Vagina (tissue), 2 donors: ENCODE measurements around the gene C1orf94. TPM values are rescaled to one million over a fixed set of nuclear protein-coding genes. Genes with fewer than 3 reads are reported as not detected.

Experiments
- DNase-seq, 2 donors: peaks; one replicate each; pipeline ENCODE4 v3.0.0-alpha.2; 2017; ENCODE audit errors: extremely low spot score in 2 of 2
- H3K27ac ChIP-seq: fragments of 200-600 bp; sonication (generic); one replicate; pipeline ENCODE4 v1.5.1; 2019
- H3K27me3 ChIP-seq: fragments of 200-600 bp; sonication (generic); one replicate; pipeline ENCODE4 v1.5.1; 2019
- H3K36me3 ChIP-seq, 2 donors: fragments of 200-600 bp; sonication (generic); one replicate each; pipeline ENCODE4 v1.5.1; 2017 to 2019
- H3K4me1 ChIP-seq: fragments of 200-600 bp; sonication (generic); one replicate; pipeline ENCODE4 v1.5.1; 2019
- H3K4me3 ChIP-seq, 2 donors: fragments of 200-600 bp; sonication (generic); 1 replicate in 1 of 2; 2 replicates in 1 of 2; pipeline ENCODE4 v1.5.1; 2016 to 2019
- H3K9me3 ChIP-seq: fragments of 200-600 bp; sonication (generic); one replicate; pipeline ENCODE4 v1.5.1; 2019
- POLR2A ChIP-seq, 2 donors: fragments of 450-650 bp; IDR thresholded peaks; one replicate each; pipeline ENCODE4 v1.6.1; 2017; ENCODE audit warnings: antibody characterized with exemption in 2 of 2, mild to moderate bottlenecking in 2 of 2, moderate library complexity in 2 of 2
- POLR2AphosphoS5 ChIP-seq, 2 donors: sonication (generic); formaldehyde crosslinking; IDR thresholded peaks; one replicate each; pipeline ENCODE4 v1.9.0; 2017; ENCODE audit warnings: antibody characterized with exemption in 2 of 2, mild to moderate bottlenecking in 2 of 2, low read depth in 1 of 2; ENCODE audit not compliant: insufficient read depth in 1 of 2
- intact Hi-C: fragments of 100-400 bp; cut with DNase I; formaldehyde crosslinking; loops from one replicate; pipeline ENCODE4 v1.15.1; 2023
- total RNA-seq: library from RNA; depleted of rRNA; stranded (reverse); fragments of >200 nt; gene quantifications from one replicate; pipeline ENCODE4 v1.2.3, GENCODE V29; 2016
- TF ChIP-seq, protein P1 (sequence below), 3 experiments: fragments of 450-650 bp in 2 of 3; fragments of 200-600 bp in 1 of 3; sonication (generic) in 1 of 3; IDR thresholded peaks; one replicate each; pipeline ENCODE4 v1.5.1; 2017 to 2019; ENCODE audit warnings: antibody characterized with exemption in 3 of 3, mild to moderate bottlenecking in 2 of 3, moderate library complexity in 2 of 3

Gene C1orf94
- total RNA-seq, 1 donor from 2014 or later, result not detected

DNA sequence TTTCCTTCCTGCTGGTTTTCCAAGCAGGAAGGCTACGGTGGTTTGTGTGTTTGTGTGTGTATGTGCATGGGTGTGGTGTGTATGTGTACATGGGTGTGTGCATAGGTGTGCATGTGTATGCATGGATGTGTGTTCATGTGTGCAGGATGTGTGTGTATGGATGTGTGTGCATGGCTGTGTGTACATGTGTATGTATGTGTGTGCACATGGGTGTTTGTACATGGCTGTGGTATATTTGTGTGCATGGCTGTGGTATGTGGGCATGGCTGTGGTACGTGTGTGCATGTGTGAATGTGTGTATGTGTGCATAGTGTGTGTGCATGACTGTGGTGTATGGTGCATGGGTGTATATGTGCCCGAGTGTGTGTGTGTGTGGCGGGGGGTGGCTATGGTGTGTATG lies 12.3 kb downstream of the C1orf94 start:
- DNase-seq, result no peak
- Histone ChIP-seq H3K4me3 (no peak overlapping the region), H3K27ac (no peak overlapping the region), H3K36me3 (no peaks in the 10 kb centered on the region), H3K4me1 (no peaks in the 10 kb centered on the region), H3K9me3 (peaks cover 6% of the 10 kb centered on the region), H3K27me3 (no peaks in the 10 kb centered on the region)
- TF ChIP-seq POLR2A (IDR thresholded peaks at IDR 0.05), result no peak
- TF ChIP-seq POLR2AphosphoS5 (IDR thresholded peaks at IDR 0.05; ENCODE audit: insufficient read depth in 1 of 2, low read depth in 1 of 2), result no peak
- TF ChIP-seq, protein P1, sequence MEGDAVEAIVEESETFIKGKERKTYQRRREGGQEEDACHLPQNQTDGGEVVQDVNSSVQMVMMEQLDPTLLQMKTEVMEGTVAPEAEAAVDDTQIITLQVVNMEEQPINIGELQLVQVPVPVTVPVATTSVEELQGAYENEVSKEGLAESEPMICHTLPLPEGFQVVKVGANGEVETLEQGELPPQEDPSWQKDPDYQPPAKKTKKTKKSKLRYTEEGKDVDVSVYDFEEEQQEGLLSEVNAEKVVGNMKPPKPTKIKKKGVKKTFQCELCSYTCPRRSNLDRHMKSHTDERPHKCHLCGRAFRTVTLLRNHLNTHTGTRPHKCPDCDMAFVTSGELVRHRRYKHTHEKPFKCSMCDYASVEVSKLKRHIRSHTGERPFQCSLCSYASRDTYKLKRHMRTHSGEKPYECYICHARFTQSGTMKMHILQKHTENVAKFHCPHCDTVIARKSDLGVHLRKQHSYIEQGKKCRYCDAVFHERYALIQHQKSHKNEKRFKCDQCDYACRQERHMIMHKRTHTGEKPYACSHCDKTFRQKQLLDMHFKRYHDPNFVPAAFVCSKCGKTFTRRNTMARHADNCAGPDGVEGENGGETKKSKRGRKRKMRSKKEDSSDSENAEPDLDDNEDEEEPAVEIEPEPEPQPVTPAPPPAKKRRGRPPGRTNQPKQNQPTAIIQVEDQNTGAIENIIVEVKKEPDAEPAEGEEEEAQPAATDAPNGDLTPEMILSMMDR (IDR thresholded peaks at IDR 0.05), result no peak
- intact Hi-C loops, result no loop called here

DNA sequence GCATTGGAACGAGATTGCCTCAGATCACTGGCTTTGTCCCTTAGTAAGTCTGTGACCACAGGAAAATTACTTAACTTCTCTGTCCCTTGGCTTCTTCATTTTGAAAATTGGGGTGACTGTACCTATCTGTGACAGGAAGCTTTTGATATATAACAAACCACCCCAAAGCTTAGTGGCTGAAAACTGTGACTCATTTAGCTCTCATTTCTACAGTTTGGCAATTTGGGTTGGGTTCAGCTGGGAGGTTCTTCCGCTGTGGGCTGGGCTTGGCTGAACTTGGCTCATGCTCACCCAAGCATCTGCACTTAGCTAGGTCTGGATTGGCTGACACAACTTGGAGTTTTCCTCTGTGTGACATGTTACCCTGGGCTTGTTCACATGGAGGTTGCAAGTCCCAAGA lies 14.0 kb downstream of the C1orf94 start:
- intact Hi-C loops, result no loop called here
- Histone ChIP-seq H3K27me3 (no peaks in the 10 kb centered on the region), H3K36me3 (no peaks in the 10 kb centered on the region), H3K27ac (no peak overlapping the region), H3K4me1 (no peaks in the 10 kb centered on the region), H3K4me3 (no peak overlapping the region), H3K9me3 (peaks cover 6% of the 10 kb centered on the region)
- TF ChIP-seq POLR2AphosphoS5 (IDR thresholded peaks at IDR 0.05; ENCODE audit: insufficient read depth in 1 of 2, low read depth in 1 of 2) (no peak), POLR2A (IDR thresholded peaks at IDR 0.05) (no peak)
- TF ChIP-seq, protein P1 (IDR thresholded peaks at IDR 0.05), result no peak
- no peak for DNase-seq

DNA sequence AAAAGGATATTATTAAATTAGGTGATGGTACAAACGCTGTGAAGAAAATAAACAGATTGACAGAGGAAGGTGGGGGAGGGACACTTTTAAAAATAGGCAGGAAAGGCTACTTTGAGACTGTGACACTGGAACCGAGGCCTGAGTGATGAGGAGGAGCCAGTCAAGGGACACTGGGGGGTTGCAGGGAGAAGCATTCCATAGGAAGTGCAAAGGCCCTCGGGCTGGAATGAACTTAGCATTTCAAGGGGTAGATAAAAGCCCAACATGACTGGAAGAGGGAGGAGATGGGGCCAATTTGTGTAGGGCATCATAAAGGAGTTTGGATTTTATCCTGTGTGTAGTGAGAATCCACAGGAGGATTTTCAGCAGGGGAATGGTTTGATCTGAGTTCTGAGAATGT lies 15.9 kb downstream of the C1orf94 start:
- H3K4me1 ChIP-seq, result no peaks in the 10 kb centered on the region
- intact Hi-C loops, result no loop called here
- TF ChIP-seq, protein P1 (IDR thresholded peaks at IDR 0.05), result no peak
- TF ChIP-seq POLR2A (IDR thresholded peaks at IDR 0.05) (no peak), POLR2AphosphoS5 (IDR thresholded peaks at IDR 0.05; ENCODE audit: insufficient read depth in 1 of 2, low read depth in 1 of 2) (no peak)
- no peaks in the 10 kb centered on the region for H3K36me3 ChIP-seq
- no peak overlapping the region for H3K4me3 ChIP-seq
- H3K27me3 ChIP-seq, result no peaks in the 10 kb centered on the region
- H3K27ac ChIP-seq, result no peak overlapping the region
- no peak for DNase-seq
- H3K9me3 ChIP-seq, result peaks cover 6% of the 10 kb centered on the region

DNA sequence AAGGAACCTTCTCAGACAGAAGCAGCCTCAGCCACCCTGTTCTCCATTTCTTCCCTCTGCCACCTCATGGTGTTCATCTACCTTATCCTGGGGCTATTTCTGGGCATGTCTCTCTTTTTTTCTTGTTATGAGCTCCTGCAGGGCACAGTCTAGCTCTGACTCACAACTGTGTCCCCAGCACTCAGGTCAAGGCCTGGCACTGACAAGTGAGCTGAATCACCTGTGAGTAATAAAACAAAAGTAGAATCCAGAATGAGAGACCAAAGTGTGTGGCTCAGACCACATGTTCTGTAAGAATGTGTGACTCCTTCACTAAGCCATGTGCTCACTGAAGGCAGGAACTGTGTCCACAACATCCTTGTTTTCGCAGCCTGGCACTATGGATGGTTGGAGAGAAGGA lies 23.2 kb downstream of the C1orf94 start:
- Histone ChIP-seq H3K4me3 (no peak overlapping the region), H3K36me3 (no peaks in the 10 kb centered on the region), H3K27ac (no peak overlapping the region), H3K4me1 (no peaks in the 10 kb centered on the region), H3K27me3 (no peaks in the 10 kb centered on the region), H3K9me3 (no peaks in the 10 kb centered on the region)
- intact Hi-C loops, result no loop called here
- no peak for DNase-seq
- TF ChIP-seq POLR2A (IDR thresholded peaks at IDR 0.05) (no peak), POLR2AphosphoS5 (IDR thresholded peaks at IDR 0.05; ENCODE audit: insufficient read depth in 1 of 2, low read depth in 1 of 2) (no peak)
- TF ChIP-seq, protein P1 (IDR thresholded peaks at IDR 0.05), result no peak

DNA sequence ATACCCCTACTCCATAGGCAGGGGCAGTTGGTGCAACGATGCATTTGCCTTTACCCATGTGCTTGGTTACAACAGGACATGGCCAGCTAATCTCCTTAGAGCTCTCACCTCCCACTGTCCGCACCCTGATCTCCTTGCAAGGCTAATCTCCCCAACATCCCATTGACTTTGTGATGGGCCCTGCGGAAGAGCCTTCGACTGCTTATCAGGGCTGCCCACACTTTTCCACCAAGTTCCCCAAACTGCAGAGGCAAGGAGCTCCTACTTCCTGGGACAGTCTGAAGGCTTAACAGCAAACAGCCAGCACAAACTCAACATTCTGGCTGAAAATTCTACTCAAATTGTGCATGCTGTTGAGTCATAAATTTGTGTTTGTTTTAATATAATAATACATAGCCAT lies 36.0 kb downstream of the C1orf94 start:
- no peaks in the 10 kb centered on the region for H3K9me3 ChIP-seq
- TF ChIP-seq POLR2A (IDR thresholded peaks at IDR 0.05) (no peak), POLR2AphosphoS5 (IDR thresholded peaks at IDR 0.05; ENCODE audit: insufficient read depth in 1 of 2, low read depth in 1 of 2) (no peak)
- TF ChIP-seq, protein P1 (IDR thresholded peaks at IDR 0.05), result no peak

More for the DNA sequence above, 36.0 kb downstream of the C1orf94 start:
- Histone ChIP-seq H3K36me3 (no peaks in the 10 kb centered on the region), H3K4me1 (no peaks in the 10 kb centered on the region), H3K27me3 (no peaks in the 10 kb centered on the region), H3K4me3 (no peak overlapping the region), H3K27ac (no peak overlapping the region)
- no peak for DNase-seq
- intact Hi-C loops, result no loop called here
